Measurements from ENCODE around the gene CACFD1.

- TF ChIP-seq, protein P1, sequence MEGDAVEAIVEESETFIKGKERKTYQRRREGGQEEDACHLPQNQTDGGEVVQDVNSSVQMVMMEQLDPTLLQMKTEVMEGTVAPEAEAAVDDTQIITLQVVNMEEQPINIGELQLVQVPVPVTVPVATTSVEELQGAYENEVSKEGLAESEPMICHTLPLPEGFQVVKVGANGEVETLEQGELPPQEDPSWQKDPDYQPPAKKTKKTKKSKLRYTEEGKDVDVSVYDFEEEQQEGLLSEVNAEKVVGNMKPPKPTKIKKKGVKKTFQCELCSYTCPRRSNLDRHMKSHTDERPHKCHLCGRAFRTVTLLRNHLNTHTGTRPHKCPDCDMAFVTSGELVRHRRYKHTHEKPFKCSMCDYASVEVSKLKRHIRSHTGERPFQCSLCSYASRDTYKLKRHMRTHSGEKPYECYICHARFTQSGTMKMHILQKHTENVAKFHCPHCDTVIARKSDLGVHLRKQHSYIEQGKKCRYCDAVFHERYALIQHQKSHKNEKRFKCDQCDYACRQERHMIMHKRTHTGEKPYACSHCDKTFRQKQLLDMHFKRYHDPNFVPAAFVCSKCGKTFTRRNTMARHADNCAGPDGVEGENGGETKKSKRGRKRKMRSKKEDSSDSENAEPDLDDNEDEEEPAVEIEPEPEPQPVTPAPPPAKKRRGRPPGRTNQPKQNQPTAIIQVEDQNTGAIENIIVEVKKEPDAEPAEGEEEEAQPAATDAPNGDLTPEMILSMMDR (IDR thresholded peaks at IDR 0.05 in 4 of 5, conservative IDR thresholded peaks at IDR 0.05 in 1 of 5): no peak
- no peak for TF ChIP-seq POLR2A (IDR thresholded peaks at IDR 0.05)
Measured at GRCh38 chr9:133518200-133518599, 58.4 kb downstream of the CACFD1 start.
